Right kidney (tissue), 1 donor: ENCODE measurements around the gene IMMP2L.

Experiments used
- DNase-seq: peaks from one replicate; pipeline ENCODE4 v3.0.0-alpha.2; 2016

IMMP2L gene

GRCh38 chr7:111210996-111211395, 351.3 kb downstream of the IMMP2L start:
- DNase-seq: no peak

GRCh38 chr7:111210043-111210442, 352.2 kb downstream of the IMMP2L start:
- no peak for DNase-seq

- DNase-seq: no peak
Observed at GRCh38 chr7:111205251-111205650, 357.0 kb downstream of the IMMP2L start.

GRCh38 chr7:111202321-111202720, 360.0 kb downstream of the IMMP2L start:
- no peak for DNase-seq

GRCh38 chr7:111199643-111200042, 362.6 kb downstream of the IMMP2L start:
- DNase-seq: no peak

GRCh38 chr7:111198255-111198654, 364.0 kb downstream of the IMMP2L start:
- DNase-seq: no peak

- no peak for DNase-seq
Observed at GRCh38 chr7:111196655-111197054, 365.6 kb downstream of the IMMP2L start.

GRCh38 chr7:111192614-111193413, 369.5 kb downstream of the IMMP2L start:
- no peak for DNase-seq

GRCh38 chr7:111190804-111191203, 371.5 kb downstream of the IMMP2L start:
- no peak for DNase-seq

GRCh38 chr7:111184987-111185386, 377.3 kb downstream of the IMMP2L start:
- no peak for DNase-seq

- no peak for DNase-seq
Observed at GRCh38 chr7:111183321-111183720, 379.0 kb downstream of the IMMP2L start.

GRCh38 chr7:111180338-111180737, 382.0 kb downstream of the IMMP2L start:
- DNase-seq: no peak

GRCh38 chr7:111175908-111176441, 386.3 kb downstream of the IMMP2L start:
- no peak for DNase-seq

- no peak for DNase-seq
Observed at GRCh38 chr7:111174510-111174909, 387.8 kb downstream of the IMMP2L start.

- DNase-seq: no peak
Observed at GRCh38 chr7:111173990-111174389, 388.3 kb downstream of the IMMP2L start.

- no peak for DNase-seq
Observed at GRCh38 chr7:111173528-111173927, 388.8 kb downstream of the IMMP2L start.

GRCh38 chr7:111172564-111173257, 389.6 kb downstream of the IMMP2L start:
- DNase-seq: no peak

- DNase-seq: no peak
Observed at GRCh38 chr7:111168182-111168581, 394.1 kb downstream of the IMMP2L start.

- DNase-seq: no peak
Observed at GRCh38 chr7:111164442-111164841, 397.9 kb downstream of the IMMP2L start.

GRCh38 chr7:111162692-111163091, 399.6 kb downstream of the IMMP2L start:
- no peak for DNase-seq

- no peak for DNase-seq
Observed at GRCh38 chr7:111160297-111160696, 402.0 kb downstream of the IMMP2L start.

GRCh38 chr7:111159426-111159825, 402.9 kb downstream of the IMMP2L start:
- no peak for DNase-seq

- DNase-seq: no peak
Observed at GRCh38 chr7:111150709-111151108, 411.6 kb downstream of the IMMP2L start.
